ENCODE results near the gene ID3.

ID3 gene

DNA sequence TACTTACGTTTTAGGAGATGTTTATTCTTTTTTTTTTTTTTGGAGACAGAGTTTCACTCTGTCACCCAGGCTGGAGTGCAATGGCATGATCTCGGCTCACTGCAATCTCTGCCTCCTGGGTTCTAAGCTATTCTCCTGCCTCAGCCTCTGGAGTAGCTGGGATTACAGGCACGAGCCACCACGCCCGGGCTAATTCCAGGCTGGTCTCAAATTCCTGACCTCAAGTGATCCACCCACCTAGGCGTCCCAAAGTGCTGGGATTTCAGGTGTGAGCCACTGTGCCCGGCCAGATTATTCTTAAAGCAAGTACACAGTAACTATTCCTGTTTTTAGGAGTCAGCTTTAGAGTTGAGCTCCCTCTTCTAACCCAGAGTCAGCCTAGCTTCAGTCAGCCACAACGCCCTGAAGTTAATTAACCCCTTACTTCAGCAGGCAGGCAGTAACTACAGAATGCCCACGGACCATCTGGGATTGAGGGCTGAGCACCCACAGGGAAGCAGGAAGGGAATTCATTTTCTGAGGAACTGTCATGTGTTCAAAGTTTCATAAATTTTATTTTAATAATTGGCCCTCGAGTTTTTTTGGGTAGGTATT, 5.3 kb upstream of the ID3 start:
- TF ChIP-seq, protein P1, sequence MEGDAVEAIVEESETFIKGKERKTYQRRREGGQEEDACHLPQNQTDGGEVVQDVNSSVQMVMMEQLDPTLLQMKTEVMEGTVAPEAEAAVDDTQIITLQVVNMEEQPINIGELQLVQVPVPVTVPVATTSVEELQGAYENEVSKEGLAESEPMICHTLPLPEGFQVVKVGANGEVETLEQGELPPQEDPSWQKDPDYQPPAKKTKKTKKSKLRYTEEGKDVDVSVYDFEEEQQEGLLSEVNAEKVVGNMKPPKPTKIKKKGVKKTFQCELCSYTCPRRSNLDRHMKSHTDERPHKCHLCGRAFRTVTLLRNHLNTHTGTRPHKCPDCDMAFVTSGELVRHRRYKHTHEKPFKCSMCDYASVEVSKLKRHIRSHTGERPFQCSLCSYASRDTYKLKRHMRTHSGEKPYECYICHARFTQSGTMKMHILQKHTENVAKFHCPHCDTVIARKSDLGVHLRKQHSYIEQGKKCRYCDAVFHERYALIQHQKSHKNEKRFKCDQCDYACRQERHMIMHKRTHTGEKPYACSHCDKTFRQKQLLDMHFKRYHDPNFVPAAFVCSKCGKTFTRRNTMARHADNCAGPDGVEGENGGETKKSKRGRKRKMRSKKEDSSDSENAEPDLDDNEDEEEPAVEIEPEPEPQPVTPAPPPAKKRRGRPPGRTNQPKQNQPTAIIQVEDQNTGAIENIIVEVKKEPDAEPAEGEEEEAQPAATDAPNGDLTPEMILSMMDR (IDR thresholded peaks at IDR 0.05; ENCODE audit: low read depth, low read length, missing control alignments), result no peak
- in situ Hi-C loops (cut with HindIII; ENCODE audit: low sequenced_read_pairs), result no loop called here
- DNase-seq (ENCODE audit: low read depth), result no peak
- H3K4me3 ChIP-seq (ENCODE audit: low read depth, low read length), result no peak overlapping the region

DNA sequence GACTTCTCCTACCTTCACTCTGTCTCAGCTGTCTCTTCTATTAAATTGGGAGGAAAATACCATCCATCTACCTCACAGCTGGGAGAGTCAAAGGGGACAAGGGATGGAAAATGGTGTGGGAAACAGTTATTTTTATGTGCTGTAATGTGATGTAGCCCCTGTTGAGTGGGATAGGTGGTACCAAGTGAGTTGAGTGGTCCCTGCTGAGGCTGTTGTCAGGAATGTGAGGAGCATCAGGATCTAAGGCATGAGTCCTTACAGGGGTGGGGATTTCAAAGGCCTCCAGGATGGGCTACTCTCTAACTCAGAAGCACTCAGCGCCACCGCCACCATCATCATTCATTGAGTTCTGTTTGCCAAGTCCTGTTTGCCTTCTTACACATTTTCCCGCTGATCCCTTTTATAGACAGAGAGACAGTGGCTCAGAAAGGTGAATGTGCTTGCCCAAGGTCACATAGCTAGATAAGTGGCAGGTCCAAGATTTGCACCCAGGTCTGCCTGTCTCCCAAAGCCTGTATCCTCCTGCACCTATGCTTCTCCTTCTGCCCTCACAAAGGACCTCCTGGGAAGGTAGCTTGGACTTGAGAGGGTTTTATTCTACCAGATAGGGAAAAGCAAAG, 4.6 kb upstream of the ID3 start:
- H3K4me3 ChIP-seq (ENCODE audit: low read depth, low read length), result no peak overlapping the region
- no peak for DNase-seq (ENCODE audit: low read depth)
- TF ChIP-seq, protein P1 (IDR thresholded peaks at IDR 0.05; ENCODE audit: low read depth, low read length, missing control alignments), result no peak
- in situ Hi-C loops (cut with HindIII; ENCODE audit: low sequenced_read_pairs), result no loop called here

DNA sequence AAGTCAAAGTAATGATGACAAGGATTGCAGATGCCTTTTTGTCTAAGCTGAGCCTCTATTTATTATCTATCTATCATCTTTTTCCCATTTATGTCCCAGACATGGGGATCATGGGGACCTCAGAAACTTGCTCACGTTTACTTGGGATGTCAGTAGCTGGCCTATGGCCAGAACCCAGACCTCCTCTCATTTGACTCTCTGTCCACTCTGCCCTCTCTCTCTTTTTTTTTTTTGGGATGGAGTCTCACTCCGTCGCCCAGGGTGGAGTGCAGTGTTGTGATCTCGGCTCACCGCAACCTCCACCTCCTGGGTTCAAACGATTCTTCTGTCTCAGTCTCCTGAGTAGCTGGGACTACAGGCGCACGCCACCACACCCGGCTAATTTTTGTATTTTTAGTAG, 3.7 kb upstream of the ID3 start:
- no peak overlapping the region for H3K4me3 ChIP-seq (ENCODE audit: low read depth, low read length)
- TF ChIP-seq, protein P1 (IDR thresholded peaks at IDR 0.05; ENCODE audit: low read depth, low read length, missing control alignments), result no peak
- DNase-seq (ENCODE audit: low read depth), result no peak
- in situ Hi-C loops (cut with HindIII; ENCODE audit: low sequenced_read_pairs), result no loop called here

DNA sequence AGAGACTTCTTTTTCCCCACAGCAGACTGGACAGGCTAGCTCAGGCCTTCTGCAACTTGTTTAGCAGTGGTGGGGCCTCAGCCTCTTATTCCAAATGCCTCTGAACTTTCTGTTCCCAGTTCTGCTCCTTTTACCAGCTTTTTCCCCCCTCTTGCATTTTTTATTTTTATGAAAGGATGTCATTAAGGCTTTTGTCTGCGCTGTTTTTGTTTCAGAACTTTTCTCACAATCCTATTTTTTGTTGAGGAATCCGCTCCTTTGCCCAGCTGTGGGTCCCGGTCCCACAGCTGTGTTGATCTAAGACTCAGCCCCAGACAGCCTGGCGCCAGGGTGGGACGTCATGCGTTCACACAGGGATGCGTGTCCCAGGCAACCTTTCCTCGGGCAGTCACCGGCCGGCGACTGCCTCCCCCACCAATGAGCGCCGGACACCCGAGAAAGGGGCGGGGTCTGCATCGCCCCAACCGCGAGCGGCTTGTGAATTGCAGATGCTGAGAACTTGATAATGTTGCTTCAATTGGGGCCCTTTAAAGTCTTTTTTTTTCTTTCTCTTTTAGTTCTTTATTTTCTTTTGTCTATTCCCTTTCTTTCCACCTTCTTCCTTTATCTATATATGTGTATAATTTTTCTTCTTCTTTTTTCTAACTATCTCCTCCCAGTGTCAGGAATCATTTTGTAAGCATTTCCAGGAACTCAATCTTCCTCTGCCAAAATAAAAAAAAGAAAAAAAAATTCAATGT, 3.0 kb upstream of the ID3 start:
- in situ Hi-C loops (cut with HindIII; ENCODE audit: low sequenced_read_pairs), result no loop called here
- peak; percentile 98 for DNase-seq (ENCODE audit: low read depth)
- no peak overlapping the region for H3K4me3 ChIP-seq (ENCODE audit: low read depth, low read length)
- TF ChIP-seq, protein P1 (IDR thresholded peaks at IDR 0.05; ENCODE audit: low read depth, low read length, missing control alignments), result no peak

DNA sequence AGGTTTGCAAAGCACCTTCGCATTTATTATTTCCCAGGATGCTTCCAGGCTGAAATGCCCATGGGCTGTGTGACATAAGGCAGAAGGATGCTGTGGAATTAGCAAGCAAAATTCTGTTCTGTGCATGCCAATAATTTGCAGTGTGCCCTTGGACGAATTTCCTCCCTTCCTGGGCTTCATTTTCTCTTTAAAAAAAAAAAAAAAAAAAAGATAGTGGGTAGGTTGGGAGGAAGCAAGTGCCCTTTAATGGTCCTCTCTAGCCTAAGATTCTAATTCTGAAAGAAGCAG, 2.5 kb upstream of the ID3 start:
- no peak overlapping the region for H3K4me3 ChIP-seq (ENCODE audit: low read depth, low read length)
- in situ Hi-C loops (cut with HindIII; ENCODE audit: low sequenced_read_pairs), result no loop called here

DNA sequence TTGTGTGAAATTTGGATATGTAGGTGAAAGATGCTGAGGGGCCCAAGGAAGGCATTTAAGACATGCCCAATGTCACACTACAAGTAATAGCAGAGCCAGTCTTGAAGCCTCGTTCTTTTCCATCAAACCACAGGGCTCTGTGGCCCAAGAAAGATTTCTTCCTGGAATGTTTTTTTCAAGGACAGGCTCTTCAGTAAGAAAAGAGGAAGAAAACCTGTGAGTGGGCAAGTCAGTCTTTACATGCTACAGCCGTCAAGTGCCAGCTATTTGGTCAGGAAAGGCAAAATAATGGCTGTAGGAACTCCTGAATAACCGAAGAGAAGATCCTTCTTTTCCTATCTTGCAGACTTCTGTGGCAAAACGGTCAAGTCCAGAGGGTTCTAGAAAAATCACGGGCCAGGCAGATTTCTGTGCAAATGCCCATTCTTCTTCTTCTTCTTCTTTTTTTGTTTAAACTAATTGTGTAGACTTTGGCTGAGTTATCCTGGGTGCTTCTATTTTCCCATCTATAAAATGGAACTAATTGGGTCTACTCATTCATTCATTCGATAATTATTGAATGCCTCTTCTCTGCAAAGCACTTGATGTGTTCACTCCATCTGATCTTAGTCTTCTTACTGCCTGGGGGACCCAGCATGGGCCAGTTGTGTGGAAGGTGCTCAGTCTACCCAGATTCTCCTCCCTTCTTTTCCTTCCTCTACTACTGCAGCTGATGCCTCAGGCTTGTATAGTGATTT, 1.9 kb upstream of the ID3 start:
- TF ChIP-seq, protein P1 (IDR thresholded peaks at IDR 0.05; ENCODE audit: low read depth, low read length, missing control alignments), result no peak
- no peak for DNase-seq (ENCODE audit: low read depth)
- no peak overlapping the region for H3K4me3 ChIP-seq (ENCODE audit: low read depth, low read length)
- in situ Hi-C loops (cut with HindIII; ENCODE audit: low sequenced_read_pairs), result no loop called here

More for the DNA sequence above, 2.5 kb upstream of the ID3 start:
- TF ChIP-seq, protein P1 (IDR thresholded peaks at IDR 0.05; ENCODE audit: low read depth, low read length, missing control alignments), result no peak
- DNase-seq (ENCODE audit: low read depth), result no peak
